ENCODE data around the gene ATP1A3. TPM values are rescaled to one million over a fixed set of nuclear protein-coding genes. Genes with fewer than 3 reads are reported as not detected.
A peak's percentile ranks its signal among the peaks of the same experiment; 100 is the strongest.
"Not testable (repeated sequence)": the region's sequence is repeated elsewhere in the genome, so short reads cannot be mapped to it uniquely, and the experiment has no call there.

The ATP1A3 gene
- total RNA-seq, 2 donors from 2014 or later = 4.3 to 6.2 TPM

GRCh38 chr19:42024622-42025111 lies 30.6 kb upstream of the ATP1A3 start:
- Mint-ChIP-seq H3K36me3 (ENCODE audit: insufficient read depth in 2 of 2) (no peaks in the 10 kb centered on the region), H3K9me3 (no peaks in the 10 kb centered on the region), H3K4me1 (ENCODE audit: low read depth) (no peaks in the 10 kb centered on the region), H3K4me3 (no peak overlapping the region), H3K27ac (no peak overlapping the region), H3K27me3 (ENCODE audit: low read depth) (peaks cover 8% of the 10 kb centered on the region)
- DNase-seq (no peak), ATAC-seq (replicated peaks in 1 of 2) (no peak)

GRCh38 chr19:42023943-42024260 lies 29.9 kb upstream of the ATP1A3 start:
- no peak overlapping the region for H3K27ac Mint-ChIP-seq

GRCh38 chr19:42023121-42023942 lies 29.3 kb upstream of the ATP1A3 start:
- H3K4me1 Mint-ChIP-seq (ENCODE audit: low read depth) = peaks cover 8% of the 10 kb centered on the region
- no peaks in the 10 kb centered on the region for H3K36me3 Mint-ChIP-seq (ENCODE audit: insufficient read depth in 2 of 2)
- no peak overlapping the region for H3K27ac Mint-ChIP-seq
- H3K4me3 Mint-ChIP-seq = no peak overlapping the region
- peak; percentile 39 to 48 for ATAC-seq (replicated peaks in 1 of 2)
- peaks cover 8% of the 10 kb centered on the region for H3K27me3 Mint-ChIP-seq (ENCODE audit: low read depth)
- peak; percentile 31 to 34 for DNase-seq
- no peaks in the 10 kb centered on the region for H3K9me3 Mint-ChIP-seq

More at GRCh38 chr19:42023943-42024260, 29.9 kb upstream of the ATP1A3 start:
- Mint-ChIP-seq H3K4me1 (ENCODE audit: low read depth) (peaks cover 5% of the 10 kb centered on the region), H3K27me3 (ENCODE audit: low read depth) (peaks cover 8% of the 10 kb centered on the region), H3K9me3 (no peaks in the 10 kb centered on the region), H3K36me3 (ENCODE audit: insufficient read depth in 2 of 2) (no peaks in the 10 kb centered on the region), H3K4me3 (no peak overlapping the region)
- DNase-seq = no peak
- no peak for ATAC-seq (replicated peaks in 1 of 2)

GRCh38 chr19:42022616-42023015 lies 28.6 kb upstream of the ATP1A3 start:
- no peaks in the 10 kb centered on the region for H3K9me3 Mint-ChIP-seq
- peaks cover 8% of the 10 kb centered on the region for H3K27me3 Mint-ChIP-seq (ENCODE audit: low read depth)
- DNase-seq = no peak
- H3K36me3 Mint-ChIP-seq (ENCODE audit: insufficient read depth in 2 of 2) = no peaks in the 10 kb centered on the region
- H3K4me3 Mint-ChIP-seq = no peak overlapping the region
- no peak overlapping the region for H3K27ac Mint-ChIP-seq
- peaks cover 8% of the 10 kb centered on the region for H3K4me1 Mint-ChIP-seq (ENCODE audit: low read depth)
- ATAC-seq (replicated peaks in 1 of 2) = no peak

GRCh38 chr19:42021185-42021584 lies 27.2 kb upstream of the ATP1A3 start:
- no peak overlapping the region for H3K27ac Mint-ChIP-seq
- H3K4me1 Mint-ChIP-seq (ENCODE audit: low read depth) = peaks cover 8% of the 10 kb centered on the region
- no peak for DNase-seq

GRCh38 chr19:42018503-42019193 lies 24.6 kb upstream of the ATP1A3 start:
- peak in 1 of 2 donors; percentile 32 for ATAC-seq (replicated peaks in 1 of 2)

More at GRCh38 chr19:42021185-42021584, 27.2 kb upstream of the ATP1A3 start:
- ATAC-seq (replicated peaks in 1 of 2) = no peak
- no peaks in the 10 kb centered on the region for H3K36me3 Mint-ChIP-seq (ENCODE audit: insufficient read depth in 2 of 2)
- no peak overlapping the region for H3K4me3 Mint-ChIP-seq
- peaks cover 8% of the 10 kb centered on the region for H3K27me3 Mint-ChIP-seq (ENCODE audit: low read depth)
- H3K9me3 Mint-ChIP-seq = no peaks in the 10 kb centered on the region

GRCh38 chr19:42017040-42017439 lies 23.0 kb upstream of the ATP1A3 start:
- Mint-ChIP-seq H3K27me3 (ENCODE audit: low read depth) (peaks cover 8% of the 10 kb centered on the region), H3K9me3 (no peaks in the 10 kb centered on the region), H3K27ac (peak overlapping the region; percentile 21), H3K4me3 (no peak overlapping the region), H3K4me1 (ENCODE audit: low read depth) (peaks cover 8% of the 10 kb centered on the region), H3K36me3 (ENCODE audit: insufficient read depth in 2 of 2) (no peaks in the 10 kb centered on the region)
- DNase-seq = no peak
- no peak for ATAC-seq (replicated peaks in 1 of 2)

More at GRCh38 chr19:42018503-42019193, 24.6 kb upstream of the ATP1A3 start:
- H3K4me1 Mint-ChIP-seq (ENCODE audit: low read depth) = peaks cover 8% of the 10 kb centered on the region
- peaks cover 8% of the 10 kb centered on the region for H3K27me3 Mint-ChIP-seq (ENCODE audit: low read depth)
- no peaks in the 10 kb centered on the region for H3K9me3 Mint-ChIP-seq
- H3K36me3 Mint-ChIP-seq (ENCODE audit: insufficient read depth in 2 of 2) = no peaks in the 10 kb centered on the region
- H3K4me3 Mint-ChIP-seq = no peak overlapping the region
- DNase-seq = no peak
- H3K27ac Mint-ChIP-seq = no peak overlapping the region

- not testable (repeated sequence) for H3K4me3 Mint-ChIP-seq; DNase-seq; H3K27ac Mint-ChIP-seq; H3K36me3 Mint-ChIP-seq (ENCODE audit: insufficient read depth in 2 of 2); ATAC-seq (replicated peaks in 1 of 2); H3K27me3 Mint-ChIP-seq (ENCODE audit: low read depth); H3K9me3 Mint-ChIP-seq
- H3K4me1 Mint-ChIP-seq (ENCODE audit: low read depth) = peaks cover 14% of the 10 kb centered on the region
Observed at GRCh38 chr19:42012747-42013146, 18.7 kb upstream of the ATP1A3 start.

GRCh38 chr19:42010245-42011126 lies 16.5 kb upstream of the ATP1A3 start:
- peak overlapping the region; percentile 36 to 54 for H3K4me3 Mint-ChIP-seq
- peaks cover 14% of the 10 kb centered on the region for H3K4me1 Mint-ChIP-seq (ENCODE audit: low read depth)
- H3K36me3 Mint-ChIP-seq (ENCODE audit: insufficient read depth in 2 of 2) = no peaks in the 10 kb centered on the region
- H3K9me3 Mint-ChIP-seq = no peaks in the 10 kb centered on the region
- peak overlapping the region; percentile 95 for H3K27ac Mint-ChIP-seq
- no peak for DNase-seq
- ATAC-seq (replicated peaks in 1 of 2) = peak in 1 of 2 donors; percentile 69
- no peaks in the 10 kb centered on the region for H3K27me3 Mint-ChIP-seq (ENCODE audit: low read depth)

- DNase-seq = no peak
- Mint-ChIP-seq H3K27me3 (ENCODE audit: low read depth) (peaks cover 24% of the 10 kb centered on the region), H3K4me1 (ENCODE audit: low read depth) (peaks cover 21% of the 10 kb centered on the region), H3K36me3 (ENCODE audit: insufficient read depth in 2 of 2) (no peaks in the 10 kb centered on the region), H3K9me3 (no peaks in the 10 kb centered on the region), H3K27ac (no peak overlapping the region), H3K4me3 (no peak overlapping the region)
- ATAC-seq (replicated peaks in 1 of 2) = no peak
Observed at GRCh38 chr19:42006569-42006968, 12.5 kb upstream of the ATP1A3 start.

- Mint-ChIP-seq H3K4me3 (no peak overlapping the region), H3K27ac (no peak overlapping the region), H3K27me3 (ENCODE audit: low read depth) (peaks cover 34% of the 10 kb centered on the region), H3K36me3 (ENCODE audit: insufficient read depth in 2 of 2) (no peaks in the 10 kb centered on the region), H3K9me3 (no peaks in the 10 kb centered on the region), H3K4me1 (ENCODE audit: low read depth) (peaks cover 15% of the 10 kb centered on the region)
- ATAC-seq (replicated peaks in 1 of 2) (no peak), DNase-seq (no peak)
Observed at GRCh38 chr19:42005504-42005903, 11.5 kb upstream of the ATP1A3 start.

GRCh38 chr19:42003506-42004294 lies 9.7 kb upstream of the ATP1A3 start:
- Mint-ChIP-seq H3K4me3 (no peak overlapping the region), H3K4me1 (ENCODE audit: low read depth) (peaks cover 13% of the 10 kb centered on the region)
- ATAC-seq (replicated peaks in 1 of 2) = no peak

More at GRCh38 chr19:42003506-42004294, 9.7 kb upstream of the ATP1A3 start:
- Mint-ChIP-seq H3K9me3 (no peaks in the 10 kb centered on the region), H3K36me3 (ENCODE audit: insufficient read depth in 2 of 2) (peaks cover 0 to 2% of the 10 kb centered on the region in 2 donors), H3K27me3 (ENCODE audit: low read depth) (peaks cover 49% of the 10 kb centered on the region), H3K27ac (no peak overlapping the region)
- DNase-seq = no peak

All from activated T-cell treated with anti-CD3 and anti-CD28 coated beads, Interleukin-2, amount 50 U/mL, for 72 hours (primary cell).